ENCODE results near the gene RABL2B. TPM values are rescaled to one million over a fixed set of nuclear protein-coding genes. Genes with fewer than 3 reads are reported as not detected.
"Not testable (repeated sequence)": the region's sequence is repeated elsewhere in the genome, so short reads cannot be mapped to it uniquely, and the experiment has no call there.

Gene RABL2B
- total RNA-seq, 2 experiments from 2014 or later: 13.9 to 26.2 TPM

DNA sequence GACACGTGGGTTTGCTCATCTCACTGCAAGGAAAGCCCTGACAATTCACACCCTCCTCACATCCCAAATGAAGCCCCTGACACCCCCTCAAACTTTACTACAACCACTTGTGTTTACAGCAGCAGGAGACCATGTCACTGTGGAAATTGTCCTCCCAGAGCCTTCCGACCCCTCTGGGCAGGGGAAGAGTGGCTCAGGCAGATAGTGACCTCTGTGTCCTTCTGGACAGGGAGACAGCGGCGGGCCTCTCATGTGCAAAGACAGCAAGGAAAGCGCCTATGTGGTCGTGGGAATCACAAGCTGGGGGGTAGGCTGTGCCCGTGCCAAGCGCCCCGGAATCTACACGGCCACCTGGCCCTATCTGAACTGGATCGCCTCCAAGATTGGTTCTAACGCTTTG lies 39.0 kb downstream of the RABL2B start:
- DNase-seq (ENCODE audit: low spot score); H3K9me2 ChIP-seq (ENCODE audit: insufficient read depth, low read length); H3K4me3 ChIP-seq (ENCODE audit: low read depth, low read length, poor library complexity, severe bottlenecking); H3K4me2 ChIP-seq (ENCODE audit: low read length); intact Hi-C loops (cut with micrococcal nuclease; ENCODE audit: unreplicated experiment); POLR2A ChIA-PET; H3K4me1 ChIP-seq (ENCODE audit: insufficient read depth, low read length, poor library complexity, severe bottlenecking); H3K27ac ChIP-seq (ENCODE audit: low read depth, low read length, poor library complexity, severe bottlenecking); H3K79me2 ChIP-seq (ENCODE audit: insufficient read depth, low read depth, low read length); H2AFZ ChIP-seq (ENCODE audit: low read length); H4K20me1 ChIP-seq (ENCODE audit: insufficient read depth, low read length); CTCF ChIA-PET (ENCODE audit: unreplicated experiment); H3K9me3 ChIP-seq (ENCODE audit: low read length); H3K36me3 ChIP-seq (ENCODE audit: insufficient read depth, low read length); BruUV-seq (replicated peaks): not testable (repeated sequence)

DNA sequence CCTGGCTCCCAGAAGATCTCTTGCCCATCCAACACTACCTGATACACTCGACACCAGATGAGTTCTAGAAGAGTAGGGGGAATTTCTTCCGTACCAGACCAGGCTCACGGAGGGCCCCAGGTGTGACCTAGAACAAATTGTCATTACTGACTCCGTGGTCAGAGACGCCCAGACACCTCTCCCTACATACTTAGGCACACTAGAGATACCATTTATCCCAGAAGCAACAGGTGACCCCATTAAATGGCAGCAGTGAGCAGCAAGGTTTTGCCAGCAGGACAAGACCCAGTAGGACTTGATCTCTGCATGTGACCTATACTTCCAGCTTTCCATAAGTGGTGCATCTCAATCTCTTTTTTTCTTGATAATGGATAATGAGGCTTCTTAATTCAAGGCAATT lies 42.7 kb downstream of the RABL2B start:
- H3K9me3 ChIP-seq (ENCODE audit: low read length); BruUV-seq (replicated peaks); H2AFZ ChIP-seq (ENCODE audit: low read length); H4K20me1 ChIP-seq (ENCODE audit: insufficient read depth, low read length); H3K4me1 ChIP-seq (ENCODE audit: insufficient read depth, low read length, poor library complexity, severe bottlenecking); H3K9me2 ChIP-seq (ENCODE audit: insufficient read depth, low read length); CTCF ChIA-PET (ENCODE audit: unreplicated experiment); H3K79me2 ChIP-seq (ENCODE audit: insufficient read depth, low read depth, low read length); H3K4me2 ChIP-seq (ENCODE audit: low read length); POLR2A ChIA-PET; intact Hi-C loops (cut with micrococcal nuclease; ENCODE audit: unreplicated experiment); H3K4me3 ChIP-seq (ENCODE audit: low read depth, low read length, poor library complexity, severe bottlenecking); DNase-seq (ENCODE audit: low spot score); H3K36me3 ChIP-seq (ENCODE audit: insufficient read depth, low read length); H3K27ac ChIP-seq (ENCODE audit: low read depth, low read length, poor library complexity, severe bottlenecking): not testable (repeated sequence)

DNA sequence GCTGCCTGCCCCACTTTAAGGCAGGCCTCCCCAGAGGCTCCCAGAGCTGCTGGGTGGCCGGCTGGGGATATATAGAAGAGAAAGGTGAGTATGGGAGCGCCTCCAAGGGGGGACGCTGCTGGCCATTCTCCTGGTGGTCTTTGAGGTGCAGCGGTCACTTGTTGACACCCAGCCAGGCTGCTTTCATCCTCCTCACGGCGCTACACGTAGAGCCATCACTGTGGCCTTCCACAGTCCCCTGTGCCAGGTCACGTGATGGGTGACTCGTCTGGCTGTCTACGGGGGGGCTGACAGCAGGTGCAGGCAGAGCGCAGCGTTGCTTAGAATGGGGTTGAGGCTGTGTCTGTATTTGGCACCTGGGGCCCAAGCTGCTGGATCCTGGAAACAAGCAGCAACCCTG lies 43.5 kb downstream of the RABL2B start:
- Histone ChIP-seq H3K9me3 (ENCODE audit: low read length) (no peaks in the 10 kb centered on the region), H3K4me2 (ENCODE audit: low read length) (no peak overlapping the region), H3K27ac (ENCODE audit: low read depth, low read length, poor library complexity, severe bottlenecking) (no peak overlapping the region), H3K36me3 (ENCODE audit: insufficient read depth, low read length) (no peaks in the 10 kb centered on the region), H3K9me2 (ENCODE audit: insufficient read depth, low read length) (no peaks in the 10 kb centered on the region), H4K20me1 (ENCODE audit: insufficient read depth, low read length) (no peaks in the 10 kb centered on the region), H3K4me1 (ENCODE audit: insufficient read depth, low read length, poor library complexity, severe bottlenecking) (no peaks in the 10 kb centered on the region), H3K4me3 (ENCODE audit: low read depth, low read length, poor library complexity, severe bottlenecking) (no peak overlapping the region), H2AFZ (ENCODE audit: low read length) (no peak overlapping the region), H3K79me2 (ENCODE audit: insufficient read depth, low read depth, low read length) (no peaks in the 10 kb centered on the region)
- ChIA-PET CTCF (ENCODE audit: unreplicated experiment) (no interaction called here), POLR2A (no interaction called here)
- no peak for TF ChIP-seq EZH2phosphoT487 (IDR thresholded peaks at IDR 0.05; ENCODE audit: borderline replicate concordance, low read depth, low read length)
- TF ChIP-seq, protein P1, sequence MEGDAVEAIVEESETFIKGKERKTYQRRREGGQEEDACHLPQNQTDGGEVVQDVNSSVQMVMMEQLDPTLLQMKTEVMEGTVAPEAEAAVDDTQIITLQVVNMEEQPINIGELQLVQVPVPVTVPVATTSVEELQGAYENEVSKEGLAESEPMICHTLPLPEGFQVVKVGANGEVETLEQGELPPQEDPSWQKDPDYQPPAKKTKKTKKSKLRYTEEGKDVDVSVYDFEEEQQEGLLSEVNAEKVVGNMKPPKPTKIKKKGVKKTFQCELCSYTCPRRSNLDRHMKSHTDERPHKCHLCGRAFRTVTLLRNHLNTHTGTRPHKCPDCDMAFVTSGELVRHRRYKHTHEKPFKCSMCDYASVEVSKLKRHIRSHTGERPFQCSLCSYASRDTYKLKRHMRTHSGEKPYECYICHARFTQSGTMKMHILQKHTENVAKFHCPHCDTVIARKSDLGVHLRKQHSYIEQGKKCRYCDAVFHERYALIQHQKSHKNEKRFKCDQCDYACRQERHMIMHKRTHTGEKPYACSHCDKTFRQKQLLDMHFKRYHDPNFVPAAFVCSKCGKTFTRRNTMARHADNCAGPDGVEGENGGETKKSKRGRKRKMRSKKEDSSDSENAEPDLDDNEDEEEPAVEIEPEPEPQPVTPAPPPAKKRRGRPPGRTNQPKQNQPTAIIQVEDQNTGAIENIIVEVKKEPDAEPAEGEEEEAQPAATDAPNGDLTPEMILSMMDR (conservative IDR thresholded peaks at IDR 0.05; ENCODE audit: low read length): no peak
- BruUV-seq (replicated peaks): no TSS peak
- DNase-seq (ENCODE audit: low spot score): no peak
- intact Hi-C loops (cut with micrococcal nuclease; ENCODE audit: unreplicated experiment): no loop called here

DNA sequence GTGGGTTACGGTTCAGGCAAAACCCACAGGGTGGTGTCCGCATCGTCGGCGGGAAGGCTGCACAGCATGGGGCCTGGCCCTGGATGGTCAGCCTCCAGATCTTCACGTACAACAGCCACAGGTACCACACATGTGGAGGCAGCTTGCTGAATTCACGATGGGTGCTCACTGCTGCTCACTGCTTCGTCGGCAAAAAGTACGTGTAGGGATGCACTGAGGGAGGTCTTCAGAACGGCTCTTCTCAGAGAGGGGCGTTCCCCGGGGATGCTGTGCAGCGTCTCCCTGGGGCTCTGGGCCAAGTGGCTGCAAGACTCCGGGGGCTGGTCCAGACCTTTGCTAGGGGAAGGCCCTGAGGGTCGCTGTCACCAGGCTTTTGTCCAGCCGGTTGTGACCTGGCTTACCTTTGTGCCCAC lies 44.2 kb downstream of the RABL2B start:
- ChIA-PET POLR2A (no interaction called here), CTCF (ENCODE audit: unreplicated experiment) (no interaction called here)
- DNase-seq (ENCODE audit: low spot score): no peak
- Histone ChIP-seq H3K4me3 (ENCODE audit: low read depth, low read length, poor library complexity, severe bottlenecking) (no peak overlapping the region), H3K79me2 (ENCODE audit: insufficient read depth, low read depth, low read length) (no peaks in the 10 kb centered on the region), H3K9me3 (ENCODE audit: low read length) (no peaks in the 10 kb centered on the region), H3K9me2 (ENCODE audit: insufficient read depth, low read length) (no peaks in the 10 kb centered on the region), H2AFZ (ENCODE audit: low read length) (no peak overlapping the region), H3K36me3 (ENCODE audit: insufficient read depth, low read length) (no peaks in the 10 kb centered on the region), H3K4me2 (ENCODE audit: low read length) (no peak overlapping the region), H3K27ac (ENCODE audit: low read depth, low read length, poor library complexity, severe bottlenecking) (no peak overlapping the region), H4K20me1 (ENCODE audit: insufficient read depth, low read length) (no peaks in the 10 kb centered on the region), H3K4me1 (ENCODE audit: insufficient read depth, low read length, poor library complexity, severe bottlenecking) (no peaks in the 10 kb centered on the region)
- intact Hi-C loops (cut with micrococcal nuclease; ENCODE audit: unreplicated experiment): no loop called here
- BruUV-seq (replicated peaks): no TSS peak
- no peak for TF ChIP-seq EZH2phosphoT487 (IDR thresholded peaks at IDR 0.05; ENCODE audit: borderline replicate concordance, low read depth, low read length)
- TF ChIP-seq, protein P1 (conservative IDR thresholded peaks at IDR 0.05; ENCODE audit: low read length): no peak
